Neural progenitor cell (in vitro differentiated cells): Measurements from ENCODE around the gene RAPGEF4. TPM values are rescaled to one million over a fixed set of nuclear protein-coding genes. Genes with fewer than 3 reads are reported as not detected.

Experiments
- DNase-seq: peaks from one replicate; pipeline ENCODE4 v3.0.0-alpha.2; 2016; ENCODE audit warnings: low spot score
- H2AFZ ChIP-seq: fragments of 200-600 bp; sonication (generic); replicated peaks from 2 replicates; pipeline ENCODE4 v1.6.1; 2016; ENCODE audit warnings: antibody characterized with exemption
- H3F3A ChIP-seq: fragments of 200-600 bp; sonication (generic); 2 replicates; pipeline ENCODE4 v1.6.1; 2016; ENCODE audit warnings: antibody characterized with exemption, low read depth
- H3K27ac ChIP-seq: fragments of 200-600 bp; sonication (generic); 2 replicates; pipeline ENCODE4 v1.5.1; 2016; ENCODE audit warnings: mild to moderate bottlenecking
- H3K27me3 ChIP-seq: fragments of 200-600 bp; sonication (generic); 2 replicates; pipeline ENCODE4 v1.6.1; 2016; ENCODE audit warnings: mild to moderate bottlenecking, moderate library complexity
- H3K36me3 ChIP-seq: fragments of 200-600 bp; sonication (generic); 2 replicates; pipeline ENCODE4 v1.5.1; 2016
- H3K4me1 ChIP-seq: fragments of 200-600 bp; sonication (generic); 2 replicates; pipeline ENCODE4 v1.6.1; 2016; ENCODE audit warnings: mixed run types
- H3K4me2 ChIP-seq: fragments of 200-600 bp; sonication (generic); 2 replicates; pipeline ENCODE4 v1.6.1; 2016
- H3K4me3 ChIP-seq: fragments of 200-600 bp; sonication (generic); 2 replicates; pipeline ENCODE4 v1.5.1; 2016
- H3K79me2 ChIP-seq: fragments of 200-600 bp; sonication (generic); 2 replicates; pipeline ENCODE4 v1.6.1; 2016; ENCODE audit warnings: low read depth
- H3K9ac ChIP-seq: fragments of 200-600 bp; sonication (generic); 2 replicates; pipeline ENCODE4 v1.6.1; 2016
- H3K9me3 ChIP-seq: fragments of 200-600 bp; sonication (generic); 2 replicates; pipeline ENCODE4 v1.5.1; 2016; ENCODE audit warnings: low read depth
- H4K20me1 ChIP-seq: fragments of 200-600 bp; sonication (generic); 2 replicates; pipeline ENCODE4 v1.6.1; 2016; ENCODE audit warnings: low read depth
- H3K27ac Mint-ChIP-seq: 3 replicates; pipeline ENCODE4 v1.8.0; 2021; ENCODE audit warnings: mixed read lengths
- H3K27me3 Mint-ChIP-seq: 2 replicates; pipeline ENCODE4 v1.8.0; 2022; ENCODE audit warnings: low read depth, mild to moderate bottlenecking, inconsistent platforms, moderate library complexity, mixed read lengths; ENCODE audit not compliant: insufficient read depth
- H3K36me3 Mint-ChIP-seq: 3 replicates; pipeline ENCODE4 v1.8.0; 2021; ENCODE audit warnings: mixed read lengths
- H3K4me1 Mint-ChIP-seq: 3 replicates; pipeline ENCODE4 v1.8.0; 2021; ENCODE audit warnings: mixed read lengths
- H3K4me3 Mint-ChIP-seq: 3 replicates; pipeline ENCODE4 v1.8.0; 2021; ENCODE audit warnings: mild to moderate bottlenecking, moderate library complexity, mixed read lengths
- H3K9me3 Mint-ChIP-seq: 3 replicates; pipeline ENCODE4 v1.8.0; 2020; ENCODE audit warnings: mixed read lengths
- EZH2 ChIP-seq: fragments of 200-600 bp; sonication (generic); IDR thresholded peaks from 2 replicates; pipeline ENCODE4 v1.6.1; 2017; ENCODE audit warnings: antibody characterized with exemption, mild to moderate bottlenecking, moderate library complexity
- EZH2phosphoT487 ChIP-seq: fragments of 200-600 bp; sonication (generic); IDR thresholded peaks from 2 replicates; pipeline ENCODE4 v1.6.1; 2017; ENCODE audit warnings: antibody characterized with exemption
- total RNA-seq: library from RNA; depleted of rRNA; stranded (reverse); fragments of >200 nt; gene quantifications from 2 replicates; pipeline ENCODE4 v1.2.3, GENCODE V29; 2015; ENCODE audit warnings: low replicate concordance
- TF ChIP-seq, protein P1 (sequence below): fragments of 200-600 bp; sonication (generic); IDR thresholded peaks from 2 replicates; pipeline ENCODE4 v1.5.1; 2017; ENCODE audit warnings: antibody characterized with exemption, mild to moderate bottlenecking

RAPGEF4 gene
- total RNA-seq = 1.1 and 1.8 TPM in 2 replicates

GRCh38 chr2:172735582-172736423 is at the start of gene RAPGEF4:
Gene RAPGEF4 (plus strand): TSS chr2:172735845. CDS start chr2:172735984, 139 bp downstream.
- Histone ChIP-seq H3K9ac (no peak within 1 kb of the TSS), H3F3A (peaks cover 6% of the 10 kb centered on the region), H3K4me2 (peak within 1 kb of the TSS; percentile 82), H3K27me3 (peaks cover 59% of the 10 kb centered on the region), H3K79me2 (no peaks in the 10 kb centered on the region), H3K4me3 (peak within 1 kb of the TSS; percentile 66), H3K36me3 (no peaks in the 10 kb centered on the region), H3K4me1 (peaks cover 7% of the 10 kb centered on the region), H3K27ac (no peak within 1 kb of the TSS), H2AFZ (peak within 1 kb of the TSS; percentile 91), H3K9me3 (no peaks in the 10 kb centered on the region), H4K20me1 (no peaks in the 10 kb centered on the region)
- DNase-seq = peak; percentile 82
- TF ChIP-seq EZH2 (no peak), EZH2phosphoT487 (no peak)
- TF ChIP-seq, protein P1, sequence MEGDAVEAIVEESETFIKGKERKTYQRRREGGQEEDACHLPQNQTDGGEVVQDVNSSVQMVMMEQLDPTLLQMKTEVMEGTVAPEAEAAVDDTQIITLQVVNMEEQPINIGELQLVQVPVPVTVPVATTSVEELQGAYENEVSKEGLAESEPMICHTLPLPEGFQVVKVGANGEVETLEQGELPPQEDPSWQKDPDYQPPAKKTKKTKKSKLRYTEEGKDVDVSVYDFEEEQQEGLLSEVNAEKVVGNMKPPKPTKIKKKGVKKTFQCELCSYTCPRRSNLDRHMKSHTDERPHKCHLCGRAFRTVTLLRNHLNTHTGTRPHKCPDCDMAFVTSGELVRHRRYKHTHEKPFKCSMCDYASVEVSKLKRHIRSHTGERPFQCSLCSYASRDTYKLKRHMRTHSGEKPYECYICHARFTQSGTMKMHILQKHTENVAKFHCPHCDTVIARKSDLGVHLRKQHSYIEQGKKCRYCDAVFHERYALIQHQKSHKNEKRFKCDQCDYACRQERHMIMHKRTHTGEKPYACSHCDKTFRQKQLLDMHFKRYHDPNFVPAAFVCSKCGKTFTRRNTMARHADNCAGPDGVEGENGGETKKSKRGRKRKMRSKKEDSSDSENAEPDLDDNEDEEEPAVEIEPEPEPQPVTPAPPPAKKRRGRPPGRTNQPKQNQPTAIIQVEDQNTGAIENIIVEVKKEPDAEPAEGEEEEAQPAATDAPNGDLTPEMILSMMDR = no peak
- peaks cover 15% of the 10 kb centered on the region for H3K27me3 Mint-ChIP-seq
- H3K4me1 Mint-ChIP-seq = peaks cover 13% of the 10 kb centered on the region
- no peaks in the 10 kb centered on the region for H3K9me3 Mint-ChIP-seq
- peak within 1 kb of the TSS; percentile 87 for H3K27ac Mint-ChIP-seq
- no peaks in the 10 kb centered on the region for H3K36me3 Mint-ChIP-seq
- H3K4me3 Mint-ChIP-seq = peak within 1 kb of the TSS; percentile 92

DNA sequence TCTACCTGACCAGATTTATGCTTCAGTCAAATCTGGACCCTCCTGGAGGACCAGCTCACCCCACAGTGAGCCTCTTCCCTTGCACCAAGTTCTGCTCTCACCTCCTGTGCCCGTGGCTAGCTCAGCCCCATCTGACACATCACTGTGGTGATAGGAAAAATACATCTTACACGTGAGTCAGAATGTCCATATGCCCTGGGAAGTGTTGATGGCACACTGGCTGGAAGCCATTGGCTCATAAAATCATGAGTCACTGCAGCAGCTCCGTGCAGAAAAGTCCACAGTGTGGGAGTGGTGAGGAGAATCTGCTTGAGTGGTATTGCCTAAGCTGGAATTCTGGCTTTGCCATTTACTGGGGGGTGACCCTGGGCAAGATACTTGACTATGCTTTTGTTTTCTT is 42.6 kb upstream of the RAPGEF4 start:
- peaks cover 7% of the 10 kb centered on the region for H3K36me3 Mint-ChIP-seq
- H3F3A ChIP-seq = no peaks in the 10 kb centered on the region
- no peak overlapping the region for H3K9ac ChIP-seq
- no peaks in the 10 kb centered on the region for H3K27me3 ChIP-seq
- TF ChIP-seq, protein P1 = no peak
- TF ChIP-seq EZH2 (no peak), EZH2phosphoT487 (no peak)
- no peak for DNase-seq
- H3K9me3 ChIP-seq = no peaks in the 10 kb centered on the region
- H3K4me2 ChIP-seq = no peak overlapping the region
- H2AFZ ChIP-seq = no peak overlapping the region
- H3K27ac Mint-ChIP-seq = no peak overlapping the region
- no peak overlapping the region for H3K4me3 Mint-ChIP-seq
- H3K9me3 Mint-ChIP-seq = peaks cover 12% of the 10 kb centered on the region
- H3K27ac ChIP-seq = no peak overlapping the region
- H3K27me3 Mint-ChIP-seq = peaks cover 3% of the 10 kb centered on the region
- H3K79me2 ChIP-seq = no peaks in the 10 kb centered on the region
- H3K36me3 ChIP-seq = no peaks in the 10 kb centered on the region
- no peak overlapping the region for H3K4me3 ChIP-seq
- peaks cover 3% of the 10 kb centered on the region for H3K4me1 Mint-ChIP-seq
- H3K4me1 ChIP-seq = no peaks in the 10 kb centered on the region
- no peaks in the 10 kb centered on the region for H4K20me1 ChIP-seq

DNA sequence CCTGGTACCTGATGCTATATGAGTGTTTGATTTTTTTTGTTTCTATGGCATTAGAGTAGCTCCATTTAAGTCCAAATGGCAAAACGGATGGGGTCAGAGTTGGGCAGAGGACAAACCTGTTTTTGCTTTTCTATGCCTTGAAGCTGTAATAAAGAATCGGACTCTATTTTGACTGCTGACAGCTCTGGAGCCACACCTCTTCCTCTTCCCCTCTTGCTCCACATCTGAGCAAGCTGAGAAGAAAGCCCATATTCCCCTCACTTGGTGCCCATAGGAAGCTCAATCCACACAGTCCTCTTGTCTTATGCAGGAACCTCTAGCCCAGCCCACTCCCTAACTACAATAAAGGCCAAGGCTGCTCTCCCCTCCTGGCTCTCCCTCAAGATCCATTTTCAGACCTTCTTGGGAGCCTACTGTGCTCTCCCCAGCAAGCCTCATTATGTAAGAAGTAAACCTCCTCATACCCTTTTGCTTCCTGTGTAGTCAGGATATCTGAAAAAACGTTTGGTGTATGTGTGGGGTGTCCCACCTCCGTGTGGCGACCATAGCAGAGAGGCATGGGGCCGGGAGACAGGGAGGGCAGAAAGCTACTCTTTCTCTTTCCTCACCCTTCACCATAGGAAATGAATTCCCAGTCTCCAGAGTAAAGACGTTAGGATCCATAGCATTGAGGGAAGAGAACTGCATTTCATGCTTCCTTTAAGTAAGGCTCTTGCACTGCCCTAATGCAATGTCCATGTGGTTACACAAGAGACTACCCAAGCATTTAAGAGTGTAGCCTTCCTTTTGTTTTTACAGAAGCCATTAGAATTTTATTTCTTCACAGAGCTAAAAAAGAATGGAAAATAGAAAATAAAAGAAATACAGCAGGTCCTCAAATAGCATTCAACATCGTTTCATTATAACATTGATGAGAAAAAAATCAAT is 41.9 kb upstream of the RAPGEF4 start:
- H3K36me3 ChIP-seq = no peaks in the 10 kb centered on the region
- Mint-ChIP-seq H3K9me3 (peaks cover 8% of the 10 kb centered on the region), H3K36me3 (peaks cover 5% of the 10 kb centered on the region), H3K27ac (no peak overlapping the region), H3K4me3 (no peak overlapping the region), H3K27me3 (peaks cover 3% of the 10 kb centered on the region), H3K4me1 (peaks cover 8% of the 10 kb centered on the region)
- no peaks in the 10 kb centered on the region for H3K9me3 ChIP-seq
- H2AFZ ChIP-seq = no peak overlapping the region
- DNase-seq = no peak
- no peaks in the 10 kb centered on the region for H3F3A ChIP-seq
- no peak overlapping the region for H3K4me2 ChIP-seq
- no peak overlapping the region for H3K9ac ChIP-seq
- no peaks in the 10 kb centered on the region for H3K27me3 ChIP-seq
- H3K4me1 ChIP-seq = no peaks in the 10 kb centered on the region
- H3K27ac ChIP-seq = no peak overlapping the region
- TF ChIP-seq EZH2phosphoT487 (no peak), EZH2 (no peak)
- TF ChIP-seq, protein P1 = no peak
- H3K79me2 ChIP-seq = no peaks in the 10 kb centered on the region
- no peaks in the 10 kb centered on the region for H4K20me1 ChIP-seq
- no peak overlapping the region for H3K4me3 ChIP-seq
